ENCODE data around the gene CXCL9.

GRCh38 chr4:76055016-76055415 lies 47.7 kb upstream of the CXCL9 start:
- TF ChIP-seq CTCF (IDR thresholded peaks at IDR 0.05; ENCODE audit: insufficient read depth, low read length, poor library complexity, severe bottlenecking): no peak
- TF ChIP-seq EZH2phosphoT487 (conservative IDR thresholded peaks at IDR 0.05; ENCODE audit: low read length): no peak
